ENCODE results near the gene RASAL2.

The RASAL2 gene

GRCh38 chr1:178209935-178210334, 116.0 kb downstream of the RASAL2 start:
- no peak overlapping the region for H3K4me3 ChIP-seq (ENCODE audit: low read depth, low read length)

GRCh38 chr1:178218550-178218949, 124.6 kb downstream of the RASAL2 start:
- H3K4me3 ChIP-seq (ENCODE audit: low read depth, low read length) = no peak overlapping the region
- TF ChIP-seq, protein P1, sequence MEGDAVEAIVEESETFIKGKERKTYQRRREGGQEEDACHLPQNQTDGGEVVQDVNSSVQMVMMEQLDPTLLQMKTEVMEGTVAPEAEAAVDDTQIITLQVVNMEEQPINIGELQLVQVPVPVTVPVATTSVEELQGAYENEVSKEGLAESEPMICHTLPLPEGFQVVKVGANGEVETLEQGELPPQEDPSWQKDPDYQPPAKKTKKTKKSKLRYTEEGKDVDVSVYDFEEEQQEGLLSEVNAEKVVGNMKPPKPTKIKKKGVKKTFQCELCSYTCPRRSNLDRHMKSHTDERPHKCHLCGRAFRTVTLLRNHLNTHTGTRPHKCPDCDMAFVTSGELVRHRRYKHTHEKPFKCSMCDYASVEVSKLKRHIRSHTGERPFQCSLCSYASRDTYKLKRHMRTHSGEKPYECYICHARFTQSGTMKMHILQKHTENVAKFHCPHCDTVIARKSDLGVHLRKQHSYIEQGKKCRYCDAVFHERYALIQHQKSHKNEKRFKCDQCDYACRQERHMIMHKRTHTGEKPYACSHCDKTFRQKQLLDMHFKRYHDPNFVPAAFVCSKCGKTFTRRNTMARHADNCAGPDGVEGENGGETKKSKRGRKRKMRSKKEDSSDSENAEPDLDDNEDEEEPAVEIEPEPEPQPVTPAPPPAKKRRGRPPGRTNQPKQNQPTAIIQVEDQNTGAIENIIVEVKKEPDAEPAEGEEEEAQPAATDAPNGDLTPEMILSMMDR (IDR thresholded peaks at IDR 0.05; ENCODE audit: low read depth, low read length) = no peak
- no peak for DNase-seq (ENCODE audit: low read depth, low spot score)
- in situ Hi-C loops (cut with HindIII; ENCODE audit: low sequenced_read_pairs) = no loop called here

More at GRCh38 chr1:178209935-178210334, 116.0 kb downstream of the RASAL2 start:
- in situ Hi-C loops (cut with HindIII; ENCODE audit: low sequenced_read_pairs) = no loop called here
- TF ChIP-seq, protein P1 (IDR thresholded peaks at IDR 0.05; ENCODE audit: low read depth, low read length) = no peak
- no peak for DNase-seq (ENCODE audit: low read depth, low spot score)

DNA sequence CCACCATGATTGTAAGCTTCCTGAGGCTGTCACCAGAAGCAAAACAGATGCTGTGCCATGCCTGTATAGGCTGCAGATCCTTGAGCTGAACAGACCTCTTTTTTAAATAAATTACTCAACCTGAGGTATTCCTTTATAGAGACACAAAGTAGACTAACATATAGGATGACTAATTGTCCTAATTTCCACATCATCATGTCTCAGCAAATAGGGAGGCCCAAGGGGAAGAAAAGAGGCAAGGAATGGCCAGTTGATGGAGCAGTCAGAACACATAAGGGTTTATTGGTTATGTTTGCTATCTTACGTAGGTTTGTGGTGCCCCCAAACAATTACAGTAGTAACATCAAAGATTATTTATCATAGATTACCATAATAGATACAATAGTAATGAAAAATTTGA, 126.2 kb downstream of the RASAL2 start:
- TF ChIP-seq, protein P1 (IDR thresholded peaks at IDR 0.05; ENCODE audit: low read depth, low read length) = no peak
- in situ Hi-C loops (cut with HindIII; ENCODE audit: low sequenced_read_pairs) = no loop called here
- DNase-seq (ENCODE audit: low read depth, low spot score) = no peak
- no peak overlapping the region for H3K4me3 ChIP-seq (ENCODE audit: low read depth, low read length)

GRCh38 chr1:178223289-178223688, 129.4 kb downstream of the RASAL2 start:
- DNase-seq (ENCODE audit: low read depth, low spot score) = no peak
- H3K4me3 ChIP-seq (ENCODE audit: low read depth, low read length) = no peak overlapping the region
- TF ChIP-seq, protein P1 (IDR thresholded peaks at IDR 0.05; ENCODE audit: low read depth, low read length) = no peak
- in situ Hi-C loops (cut with HindIII; ENCODE audit: low sequenced_read_pairs) = no loop called here

- no peak for DNase-seq (ENCODE audit: low read depth, low spot score)
- in situ Hi-C loops (cut with HindIII; ENCODE audit: low sequenced_read_pairs) = no loop called here
- no peak overlapping the region for H3K4me3 ChIP-seq (ENCODE audit: low read depth, low read length)
- TF ChIP-seq, protein P1 (IDR thresholded peaks at IDR 0.05; ENCODE audit: low read depth, low read length) = no peak
Measured at GRCh38 chr1:178224358-178224757, 130.5 kb downstream of the RASAL2 start.

DNA sequence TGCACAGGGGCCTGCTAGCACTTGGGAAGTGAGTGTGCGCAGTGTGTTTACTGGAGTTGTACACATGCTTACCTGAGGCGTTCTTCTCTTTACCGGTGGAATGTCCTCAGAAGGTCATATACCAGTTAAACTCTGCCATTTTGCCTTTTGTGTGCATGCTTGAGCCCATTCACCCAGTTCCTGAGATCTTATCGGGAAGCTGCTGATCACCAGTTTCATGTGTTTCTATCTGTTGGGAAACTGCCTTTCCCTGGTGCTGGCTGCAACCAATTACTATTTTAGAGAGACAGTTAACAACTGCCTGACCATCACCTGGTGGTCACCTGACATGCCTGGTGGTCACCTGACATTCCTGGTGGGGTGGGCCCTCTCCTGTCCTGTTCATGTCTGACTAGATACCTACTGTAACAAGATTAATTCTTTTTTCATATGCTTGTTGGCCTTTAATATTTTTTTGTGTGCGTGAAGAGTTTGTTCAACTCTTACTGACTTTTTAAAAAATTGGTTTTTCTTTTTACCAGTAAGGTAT, 137.0 kb downstream of the RASAL2 start:
- in situ Hi-C loops (cut with HindIII; ENCODE audit: low sequenced_read_pairs) = no loop called here
- TF ChIP-seq, protein P1 (IDR thresholded peaks at IDR 0.05; ENCODE audit: low read depth, low read length) = no peak
- H3K4me3 ChIP-seq (ENCODE audit: low read depth, low read length) = no peak overlapping the region
- DNase-seq (ENCODE audit: low read depth, low spot score) = no peak

DNA sequence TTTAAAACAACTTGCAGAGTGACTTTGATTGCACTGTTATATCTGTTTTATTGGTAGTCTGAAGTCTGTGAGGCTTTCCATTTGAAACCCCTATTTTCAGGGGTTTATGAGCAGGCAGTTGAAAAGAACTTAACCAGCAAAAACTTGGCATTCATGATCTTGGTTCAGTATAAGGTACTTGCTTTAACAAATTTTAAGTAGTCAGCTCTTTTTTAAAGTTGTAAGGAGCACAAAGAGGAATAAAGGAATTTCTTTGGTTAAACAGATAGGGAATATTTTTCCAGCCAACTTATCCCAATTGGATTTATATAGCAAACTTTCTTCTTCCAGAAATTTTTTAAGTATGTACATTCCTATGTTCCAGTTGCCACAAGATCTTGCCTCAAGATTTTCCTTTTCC, 138.2 kb downstream of the RASAL2 start:
- TF ChIP-seq, protein P1 (IDR thresholded peaks at IDR 0.05; ENCODE audit: low read depth, low read length) = no peak
- no peak overlapping the region for H3K4me3 ChIP-seq (ENCODE audit: low read depth, low read length)
- DNase-seq (ENCODE audit: low read depth, low spot score) = no peak
- in situ Hi-C loops (cut with HindIII; ENCODE audit: low sequenced_read_pairs) = no loop called here

Data from astrocyte of the spinal cord (primary cell).